ENCODE results near the gene IL24. TPM values are rescaled to one million over a fixed set of nuclear protein-coding genes. Genes with fewer than 3 reads are reported as not detected.

The IL24 gene
- polyA plus RNA-seq, 1 of the 3 experiments (the other 2 are of a cell fraction): 0.03 TPM

DNA sequence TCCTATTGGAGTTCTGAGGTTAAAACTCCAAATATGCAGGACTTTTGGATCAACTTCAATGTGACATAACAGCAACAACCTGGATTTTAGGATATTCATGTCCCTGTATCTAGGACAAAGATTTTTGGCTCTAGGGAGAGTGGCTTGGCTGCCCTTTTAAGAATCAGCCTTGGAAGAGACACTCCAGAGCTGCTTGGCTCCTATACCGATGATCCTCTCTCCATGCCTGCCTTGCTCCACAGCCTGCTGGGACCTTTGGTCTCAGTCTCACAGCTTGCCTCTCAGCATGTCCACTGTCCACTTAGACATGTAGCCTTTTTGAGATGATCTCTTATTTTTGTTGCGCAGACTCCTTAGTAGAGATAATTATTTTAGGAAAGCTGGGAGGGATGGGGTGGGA, 29.0 kb downstream of the IL24 start:
- H3K9ac ChIP-seq: no peak overlapping the region
- H3K27ac ChIP-seq (ENCODE audit: low read depth in 2 of 2, low read length in 1 of 2): no peak overlapping the region
- H3K4me2 ChIP-seq: no peak overlapping the region
- no peaks in the 10 kb centered on the region for H3K4me1 ChIP-seq (ENCODE audit: control insufficient read depth in 1 of 2, insufficient read depth in 2 of 2, low read depth in 1 of 2, low read length in 1 of 2)
- no peaks in the 10 kb centered on the region for H3K27me3 ChIP-seq (ENCODE audit: insufficient read depth)
- no peaks in the 10 kb centered on the region for H3K9me3 ChIP-seq
- H3F3A ChIP-seq (replicated peaks; ENCODE audit: insufficient read depth): no peaks in the 10 kb centered on the region
- POLR2A ChIA-PET: no interaction called here
- no peak overlapping the region for H2AFZ ChIP-seq (ENCODE audit: low read depth)
- TF ChIP-seq ELF1 (IDR thresholded peaks at IDR 0.05): no peak
- 100% methylated on average over 2 of the region's 2 CpGs for WGBS (ENCODE audit: low lambda C conversion rate)
- DNase-seq: no peak
- no peak overlapping the region for H3K4me3 ChIP-seq (ENCODE audit: low read depth in 2 of 2, low read length in 1 of 2)
- H3K9me2 ChIP-seq: no peaks in the 10 kb centered on the region
- no peaks in the 10 kb centered on the region for H3K36me3 ChIP-seq (replicated peaks in 1 of 2; ENCODE audit: control insufficient read depth in 1 of 2, insufficient read depth in 2 of 2, low read length in 1 of 2)
- H4K20me1 ChIP-seq (ENCODE audit: insufficient read depth): no peaks in the 10 kb centered on the region
- CTCF ChIA-PET: interaction anchor here (0.7 to 2.7 kb wide), 5 partner anchors 9 to 438 kb away, joined by 3 to 9 read pairs (median 5); no protein-coding TSS in a partner anchor
- H3K79me2 ChIP-seq (ENCODE audit: insufficient read depth): no peaks in the 10 kb centered on the region

DNA sequence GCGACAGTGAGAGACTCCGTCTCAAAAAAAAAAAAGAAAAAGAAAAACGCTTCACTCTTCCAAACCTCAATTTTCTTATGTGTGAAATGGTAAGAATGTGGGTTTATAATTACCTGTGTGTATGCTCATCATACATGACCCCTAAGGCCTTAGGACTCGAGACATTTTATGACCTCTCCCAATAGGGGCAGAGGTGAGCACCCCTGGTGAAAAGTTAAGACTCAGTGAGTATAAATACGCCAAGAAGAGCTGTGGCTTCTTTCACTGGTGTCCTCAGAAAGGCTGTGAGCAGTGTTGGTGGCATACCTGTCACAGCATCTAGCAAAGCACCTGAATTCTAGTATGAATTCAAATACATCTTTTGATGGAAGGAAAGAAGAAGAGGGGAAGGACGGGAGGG, 32.3 kb downstream of the IL24 start:
- ChIA-PET POLR2A (no interaction called here), CTCF (interaction anchor here (5.4 kb wide), 1 partner anchor 17 kb away, joined by 23 read pairs; no protein-coding TSS in a partner anchor)
- H3K9me2 ChIP-seq: no peaks in the 10 kb centered on the region

More for the DNA sequence above, 32.3 kb downstream of the IL24 start:
- H3K27ac ChIP-seq (ENCODE audit: low read depth in 2 of 2, low read length in 1 of 2): no peak overlapping the region
- 0 out of 2 replicates have a peak, but pooled peaks cover 4% of the 10 kb centered on the region for H3K27me3 ChIP-seq (ENCODE audit: insufficient read depth)
- H3K4me2 ChIP-seq: no peak overlapping the region
- no peak overlapping the region for H3K9ac ChIP-seq
- H3K4me1 ChIP-seq (ENCODE audit: control insufficient read depth in 1 of 2, insufficient read depth in 2 of 2, low read depth in 1 of 2, low read length in 1 of 2): no peaks in the 10 kb centered on the region
- no peaks in the 10 kb centered on the region for H4K20me1 ChIP-seq (ENCODE audit: insufficient read depth)
- WGBS (ENCODE audit: low lambda C conversion rate): 52% methylated on average over 6 of the region's 6 CpGs
- H3K36me3 ChIP-seq (replicated peaks in 1 of 2; ENCODE audit: control insufficient read depth in 1 of 2, insufficient read depth in 2 of 2, low read length in 1 of 2): no peaks in the 10 kb centered on the region
- H3K4me3 ChIP-seq (ENCODE audit: low read depth in 2 of 2, low read length in 1 of 2): no peak overlapping the region
- no peaks in the 10 kb centered on the region for H3K9me3 ChIP-seq
- no peak overlapping the region for H2AFZ ChIP-seq (ENCODE audit: low read depth)
- H3K79me2 ChIP-seq (ENCODE audit: insufficient read depth): no peaks in the 10 kb centered on the region
- TF ChIP-seq TAF1 (IDR thresholded peaks at IDR 0.05; ENCODE audit: borderline replicate concordance, low read depth, low read length) (no peak), POLR2AphosphoS5 (IDR thresholded peaks at IDR 0.05; ENCODE audit: low read depth, low read length) (no peak), GATA2 (CRISPR knock-in tag; IDR thresholded peaks at IDR 0.05) (no peak), RFX5 (IDR thresholded peaks at IDR 0.05; ENCODE audit: low read length) (no peak), EP300 (IDR thresholded peaks at IDR 0.05; ENCODE audit: borderline replicate concordance in 1 of 2, low read depth in 1 of 2, low read length in 1 of 2) (no peak), MXI1 (IDR thresholded peaks at IDR 0.05; ENCODE audit: low read depth, low read length) (no peak), SMC3 (IDR thresholded peaks at IDR 0.05; ENCODE audit: low read depth, low read length) (no peak), FOXM1 (IDR thresholded peaks at IDR 0.05; ENCODE audit: low read depth) (no peak), MAX (IDR thresholded peaks at IDR 0.05; ENCODE audit: low read depth) (no peak), ELF1 (IDR thresholded peaks at IDR 0.05) (no peak), FOSL2 (IDR thresholded peaks at IDR 0.05; ENCODE audit: borderline replicate concordance, low read depth) (no peak), PBX3 (IDR thresholded peaks at IDR 0.05) (no peak), RCOR1 (IDR thresholded peaks at IDR 0.05; ENCODE audit: low read length) (no peak), TEAD4 (IDR thresholded peaks at IDR 0.05; ENCODE audit: borderline replicate concordance, insufficient read depth) (no peak), RAD21 (IDR thresholded peaks at IDR 0.05; ENCODE audit: low read length) (no peak), SIN3A (IDR thresholded peaks at IDR 0.05; ENCODE audit: borderline replicate concordance, low read depth, low read length) (no peak), EZH2phosphoT487 (IDR thresholded peaks at IDR 0.05; ENCODE audit: borderline replicate concordance, low read depth) (no peak)
- TF ChIP-seq, protein P1, sequence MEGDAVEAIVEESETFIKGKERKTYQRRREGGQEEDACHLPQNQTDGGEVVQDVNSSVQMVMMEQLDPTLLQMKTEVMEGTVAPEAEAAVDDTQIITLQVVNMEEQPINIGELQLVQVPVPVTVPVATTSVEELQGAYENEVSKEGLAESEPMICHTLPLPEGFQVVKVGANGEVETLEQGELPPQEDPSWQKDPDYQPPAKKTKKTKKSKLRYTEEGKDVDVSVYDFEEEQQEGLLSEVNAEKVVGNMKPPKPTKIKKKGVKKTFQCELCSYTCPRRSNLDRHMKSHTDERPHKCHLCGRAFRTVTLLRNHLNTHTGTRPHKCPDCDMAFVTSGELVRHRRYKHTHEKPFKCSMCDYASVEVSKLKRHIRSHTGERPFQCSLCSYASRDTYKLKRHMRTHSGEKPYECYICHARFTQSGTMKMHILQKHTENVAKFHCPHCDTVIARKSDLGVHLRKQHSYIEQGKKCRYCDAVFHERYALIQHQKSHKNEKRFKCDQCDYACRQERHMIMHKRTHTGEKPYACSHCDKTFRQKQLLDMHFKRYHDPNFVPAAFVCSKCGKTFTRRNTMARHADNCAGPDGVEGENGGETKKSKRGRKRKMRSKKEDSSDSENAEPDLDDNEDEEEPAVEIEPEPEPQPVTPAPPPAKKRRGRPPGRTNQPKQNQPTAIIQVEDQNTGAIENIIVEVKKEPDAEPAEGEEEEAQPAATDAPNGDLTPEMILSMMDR (IDR thresholded peaks at IDR 0.05): no peak
- TF ChIP-seq, protein P2, sequence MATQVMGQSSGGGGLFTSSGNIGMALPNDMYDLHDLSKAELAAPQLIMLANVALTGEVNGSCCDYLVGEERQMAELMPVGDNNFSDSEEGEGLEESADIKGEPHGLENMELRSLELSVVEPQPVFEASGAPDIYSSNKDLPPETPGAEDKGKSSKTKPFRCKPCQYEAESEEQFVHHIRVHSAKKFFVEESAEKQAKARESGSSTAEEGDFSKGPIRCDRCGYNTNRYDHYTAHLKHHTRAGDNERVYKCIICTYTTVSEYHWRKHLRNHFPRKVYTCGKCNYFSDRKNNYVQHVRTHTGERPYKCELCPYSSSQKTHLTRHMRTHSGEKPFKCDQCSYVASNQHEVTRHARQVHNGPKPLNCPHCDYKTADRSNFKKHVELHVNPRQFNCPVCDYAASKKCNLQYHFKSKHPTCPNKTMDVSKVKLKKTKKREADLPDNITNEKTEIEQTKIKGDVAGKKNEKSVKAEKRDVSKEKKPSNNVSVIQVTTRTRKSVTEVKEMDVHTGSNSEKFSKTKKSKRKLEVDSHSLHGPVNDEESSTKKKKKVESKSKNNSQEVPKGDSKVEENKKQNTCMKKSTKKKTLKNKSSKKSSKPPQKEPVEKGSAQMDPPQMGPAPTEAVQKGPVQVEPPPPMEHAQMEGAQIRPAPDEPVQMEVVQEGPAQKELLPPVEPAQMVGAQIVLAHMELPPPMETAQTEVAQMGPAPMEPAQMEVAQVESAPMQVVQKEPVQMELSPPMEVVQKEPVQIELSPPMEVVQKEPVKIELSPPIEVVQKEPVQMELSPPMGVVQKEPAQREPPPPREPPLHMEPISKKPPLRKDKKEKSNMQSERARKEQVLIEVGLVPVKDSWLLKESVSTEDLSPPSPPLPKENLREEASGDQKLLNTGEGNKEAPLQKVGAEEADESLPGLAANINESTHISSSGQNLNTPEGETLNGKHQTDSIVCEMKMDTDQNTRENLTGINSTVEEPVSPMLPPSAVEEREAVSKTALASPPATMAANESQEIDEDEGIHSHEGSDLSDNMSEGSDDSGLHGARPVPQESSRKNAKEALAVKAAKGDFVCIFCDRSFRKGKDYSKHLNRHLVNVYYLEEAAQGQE (IDR thresholded peaks at IDR 0.05; ENCODE audit: low read depth, low read length): no peak
- TF ChIP-seq, protein P3, sequence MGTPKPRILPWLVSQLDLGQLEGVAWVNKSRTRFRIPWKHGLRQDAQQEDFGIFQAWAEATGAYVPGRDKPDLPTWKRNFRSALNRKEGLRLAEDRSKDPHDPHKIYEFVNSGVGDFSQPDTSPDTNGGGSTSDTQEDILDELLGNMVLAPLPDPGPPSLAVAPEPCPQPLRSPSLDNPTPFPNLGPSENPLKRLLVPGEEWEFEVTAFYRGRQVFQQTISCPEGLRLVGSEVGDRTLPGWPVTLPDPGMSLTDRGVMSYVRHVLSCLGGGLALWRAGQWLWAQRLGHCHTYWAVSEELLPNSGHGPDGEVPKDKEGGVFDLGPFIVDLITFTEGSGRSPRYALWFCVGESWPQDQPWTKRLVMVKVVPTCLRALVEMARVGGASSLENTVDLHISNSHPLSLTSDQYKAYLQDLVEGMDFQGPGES (IDR thresholded peaks at IDR 0.05; ENCODE audit: low read depth, low read length): no peak
- no peaks in the 10 kb centered on the region for H3F3A ChIP-seq (replicated peaks; ENCODE audit: insufficient read depth)
- no peak for DNase-seq

Measured in SK-N-SH (cell line).